GM23338 (cell line): ENCODE data around the gene CDK4. TPM values are rescaled to one million over a fixed set of nuclear protein-coding genes. Genes with fewer than 3 reads are reported as not detected.

ENCODE experiments used
- ATAC-seq: fragments of 200-7000 bp; cut with Tn5 transposase; 3 replicates; pipeline ENCODE4 v1.9.1; 2020
- DNase-seq: peaks from one replicate; pipeline ENCODE4 v3.0.0-alpha.2; 2015; ENCODE audit warnings: low spot score
- H2AFZ ChIP-seq: fragments of 200-600 bp; sonication (generic); 2 replicates; pipeline ENCODE4 v1.8.0; 2016; ENCODE audit warnings: antibody characterized with exemption, mild to moderate bottlenecking, moderate library complexity
- H3F3A ChIP-seq: fragments of 200-600 bp; sonication (generic); replicated peaks from 2 replicates; pipeline ENCODE4 v1.8.0; 2017; ENCODE audit warnings: antibody characterized with exemption, mixed run types, low read depth
- H3K27ac ChIP-seq: fragments of 200-600 bp; sonication (generic); 2 replicates; pipeline ENCODE4 v1.6.1; 2016; ENCODE audit warnings: low read depth
- H3K27me3 ChIP-seq: fragments of 200-600 bp; sonication (generic); 2 replicates; pipeline ENCODE4 v1.8.0; 2016; ENCODE audit warnings: mild to moderate bottlenecking, mixed run types, moderate library complexity; ENCODE audit not compliant: insufficient read depth
- H3K36me3 ChIP-seq: fragments of 200-600 bp; sonication (generic); 2 replicates; pipeline ENCODE4 v1.8.0; 2016; ENCODE audit warnings: mild to moderate bottlenecking; ENCODE audit not compliant: insufficient read depth
- H3K4me1 ChIP-seq: fragments of 200-600 bp; sonication (generic); 2 replicates; pipeline ENCODE4 v1.8.0; 2016; ENCODE audit warnings: mild to moderate bottlenecking, moderate library complexity; ENCODE audit not compliant: insufficient read depth
- H3K4me2 ChIP-seq: fragments of 200-600 bp; sonication (generic); 2 replicates; pipeline ENCODE4 v1.7.1; 2017; ENCODE audit warnings: mixed run types
- H3K4me3 ChIP-seq: fragments of 200-600 bp; sonication (generic); 2 replicates; pipeline ENCODE4 v1.6.1; 2016; ENCODE audit warnings: mixed run types
- H3K79me2 ChIP-seq: fragments of 200-600 bp; sonication (generic); replicated peaks from 2 replicates; pipeline ENCODE4 v1.8.0; 2017; ENCODE audit warnings: mild to moderate bottlenecking; ENCODE audit not compliant: insufficient read depth
- H3K9me2 ChIP-seq: fragments of 200-600 bp; sonication (generic); 2 replicates; pipeline ENCODE4 v1.8.0; 2017; ENCODE audit not compliant: insufficient read depth
- H4K20me1 ChIP-seq: fragments of 200-600 bp; sonication (generic); replicated peaks from 2 replicates; pipeline ENCODE4 v1.8.0; 2017; ENCODE audit warnings: mild to moderate bottlenecking; ENCODE audit not compliant: insufficient read depth
- H3K27ac Mint-ChIP-seq: 2 replicates; pipeline ENCODE4 v1.8.0; 2020; ENCODE audit warnings: inconsistent platforms, mild to moderate bottlenecking, moderate library complexity, mixed read lengths
- H3K27me3 Mint-ChIP-seq: 3 replicates; pipeline ENCODE4 v1.8.0; 2022; ENCODE audit warnings: low read depth, mild to moderate bottlenecking, moderate library complexity, mixed read lengths, inconsistent platforms; ENCODE audit not compliant: insufficient read depth, poor library complexity
- H3K36me3 Mint-ChIP-seq: 3 replicates; pipeline ENCODE4 v1.8.0; 2021; ENCODE audit warnings: low read depth, mild to moderate bottlenecking, inconsistent platforms, moderate library complexity, mixed read lengths
- H3K4me1 Mint-ChIP-seq: 3 replicates; pipeline ENCODE4 v1.8.0; 2020; ENCODE audit warnings: mild to moderate bottlenecking, inconsistent platforms, mixed read lengths
- H3K4me3 Mint-ChIP-seq: 3 replicates; pipeline ENCODE4 v1.8.0; 2021; ENCODE audit warnings: moderate library complexity, mild to moderate bottlenecking, inconsistent platforms, mixed read lengths
- H3K9me3 Mint-ChIP-seq: 3 replicates; pipeline ENCODE4 v1.8.0; 2020; ENCODE audit warnings: moderate library complexity, mild to moderate bottlenecking, inconsistent platforms, mixed read lengths
- JUNB ChIP-seq: IDR thresholded peaks from one replicate; pipeline ENCODE4 v1.6.1; 2016; ENCODE audit warnings: antibody characterized with exemption; ENCODE audit not compliant: unreplicated experiment
- NANOG ChIP-seq: IDR thresholded peaks from 2 replicates; pipeline ENCODE4 v1.6.1; 2016; ENCODE audit warnings: antibody characterized with exemption, borderline replicate concordance
- ZNF114 ChIP-seq: fragments of 250-450 bp; sonication (Bioruptor Pico); IDR thresholded peaks from 2 replicates; pipeline ENCODE4 v1.5.0; 2020; ENCODE audit warnings: mild to moderate bottlenecking, moderate library complexity
- polyA plus RNA-seq: library from polyadenylated mRNA; unstranded; fragments of >200 nt; fragmentation: Nextera tagmentation; extraction: Ambion mirVana; gene quantifications from 2 replicates; pipeline ENCODE4 v1.2.1, GENCODE V29; 2016
- total RNA-seq: library from RNA; depleted of rRNA; stranded (reverse); fragments of >200 nt; shearing (Covaris generic); gene quantifications from 2 replicates; pipeline ENCODE4 v1.2.3, GENCODE V29; 2014
- TF ChIP-seq, protein P1 (sequence below): fragments of 250-450 bp; sonication (Bioruptor Pico); IDR thresholded peaks from 2 replicates; pipeline ENCODE4 v1.5.0; 2020; ENCODE audit warnings: mild to moderate bottlenecking, moderate library complexity

Gene CDK4
- total and polyA plus RNA-seq, 2 experiments from 2014 or later, result 105 to 198 TPM

DNA sequence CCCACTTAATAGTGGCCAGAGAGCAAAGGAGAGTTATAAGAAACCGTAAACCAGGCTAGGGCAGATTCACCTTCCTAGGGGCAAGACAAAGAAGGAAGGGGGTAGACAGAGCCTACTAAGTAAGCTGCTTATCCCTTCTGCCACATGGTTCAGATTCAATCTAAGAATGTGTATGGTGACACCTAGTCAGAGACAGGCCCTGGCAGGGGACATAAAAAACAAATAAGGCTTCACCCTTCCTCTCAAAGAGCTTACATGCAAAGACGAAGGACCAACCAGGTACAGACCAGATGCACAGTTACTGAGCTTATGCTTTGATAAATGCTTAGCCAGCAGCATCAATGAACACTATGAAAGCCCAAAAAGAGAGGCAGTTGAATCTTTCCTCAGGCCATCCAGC is 10.4 kb upstream of the CDK4 start:
- no peaks in the 10 kb centered on the region for H3K9me3 Mint-ChIP-seq

More for the DNA sequence above, 10.4 kb upstream of the CDK4 start:
- no peak overlapping the region for H2AFZ ChIP-seq
- peaks cover 11% of the 10 kb centered on the region for H3F3A ChIP-seq
- no peak overlapping the region for H3K27ac ChIP-seq
- peaks cover under 1% of the 10 kb centered on the region; the same call in 1 of the 2 replicates for H4K20me1 ChIP-seq
- no peak overlapping the region for H3K4me3 ChIP-seq
- Mint-ChIP-seq H3K27me3 (peaks cover 68% of the 10 kb centered on the region), H3K4me3 (no peak overlapping the region), H3K36me3 (peaks cover under 1% of the 10 kb centered on the region; the same call in 2 of the 3 replicates), H3K4me1 (peaks cover 33% of the 10 kb centered on the region), H3K27ac (no peak overlapping the region)
- ATAC-seq (no peak), DNase-seq (no peak)
- peaks cover 94% of the 10 kb centered on the region for H3K27me3 ChIP-seq
- TF ChIP-seq, protein P1, sequence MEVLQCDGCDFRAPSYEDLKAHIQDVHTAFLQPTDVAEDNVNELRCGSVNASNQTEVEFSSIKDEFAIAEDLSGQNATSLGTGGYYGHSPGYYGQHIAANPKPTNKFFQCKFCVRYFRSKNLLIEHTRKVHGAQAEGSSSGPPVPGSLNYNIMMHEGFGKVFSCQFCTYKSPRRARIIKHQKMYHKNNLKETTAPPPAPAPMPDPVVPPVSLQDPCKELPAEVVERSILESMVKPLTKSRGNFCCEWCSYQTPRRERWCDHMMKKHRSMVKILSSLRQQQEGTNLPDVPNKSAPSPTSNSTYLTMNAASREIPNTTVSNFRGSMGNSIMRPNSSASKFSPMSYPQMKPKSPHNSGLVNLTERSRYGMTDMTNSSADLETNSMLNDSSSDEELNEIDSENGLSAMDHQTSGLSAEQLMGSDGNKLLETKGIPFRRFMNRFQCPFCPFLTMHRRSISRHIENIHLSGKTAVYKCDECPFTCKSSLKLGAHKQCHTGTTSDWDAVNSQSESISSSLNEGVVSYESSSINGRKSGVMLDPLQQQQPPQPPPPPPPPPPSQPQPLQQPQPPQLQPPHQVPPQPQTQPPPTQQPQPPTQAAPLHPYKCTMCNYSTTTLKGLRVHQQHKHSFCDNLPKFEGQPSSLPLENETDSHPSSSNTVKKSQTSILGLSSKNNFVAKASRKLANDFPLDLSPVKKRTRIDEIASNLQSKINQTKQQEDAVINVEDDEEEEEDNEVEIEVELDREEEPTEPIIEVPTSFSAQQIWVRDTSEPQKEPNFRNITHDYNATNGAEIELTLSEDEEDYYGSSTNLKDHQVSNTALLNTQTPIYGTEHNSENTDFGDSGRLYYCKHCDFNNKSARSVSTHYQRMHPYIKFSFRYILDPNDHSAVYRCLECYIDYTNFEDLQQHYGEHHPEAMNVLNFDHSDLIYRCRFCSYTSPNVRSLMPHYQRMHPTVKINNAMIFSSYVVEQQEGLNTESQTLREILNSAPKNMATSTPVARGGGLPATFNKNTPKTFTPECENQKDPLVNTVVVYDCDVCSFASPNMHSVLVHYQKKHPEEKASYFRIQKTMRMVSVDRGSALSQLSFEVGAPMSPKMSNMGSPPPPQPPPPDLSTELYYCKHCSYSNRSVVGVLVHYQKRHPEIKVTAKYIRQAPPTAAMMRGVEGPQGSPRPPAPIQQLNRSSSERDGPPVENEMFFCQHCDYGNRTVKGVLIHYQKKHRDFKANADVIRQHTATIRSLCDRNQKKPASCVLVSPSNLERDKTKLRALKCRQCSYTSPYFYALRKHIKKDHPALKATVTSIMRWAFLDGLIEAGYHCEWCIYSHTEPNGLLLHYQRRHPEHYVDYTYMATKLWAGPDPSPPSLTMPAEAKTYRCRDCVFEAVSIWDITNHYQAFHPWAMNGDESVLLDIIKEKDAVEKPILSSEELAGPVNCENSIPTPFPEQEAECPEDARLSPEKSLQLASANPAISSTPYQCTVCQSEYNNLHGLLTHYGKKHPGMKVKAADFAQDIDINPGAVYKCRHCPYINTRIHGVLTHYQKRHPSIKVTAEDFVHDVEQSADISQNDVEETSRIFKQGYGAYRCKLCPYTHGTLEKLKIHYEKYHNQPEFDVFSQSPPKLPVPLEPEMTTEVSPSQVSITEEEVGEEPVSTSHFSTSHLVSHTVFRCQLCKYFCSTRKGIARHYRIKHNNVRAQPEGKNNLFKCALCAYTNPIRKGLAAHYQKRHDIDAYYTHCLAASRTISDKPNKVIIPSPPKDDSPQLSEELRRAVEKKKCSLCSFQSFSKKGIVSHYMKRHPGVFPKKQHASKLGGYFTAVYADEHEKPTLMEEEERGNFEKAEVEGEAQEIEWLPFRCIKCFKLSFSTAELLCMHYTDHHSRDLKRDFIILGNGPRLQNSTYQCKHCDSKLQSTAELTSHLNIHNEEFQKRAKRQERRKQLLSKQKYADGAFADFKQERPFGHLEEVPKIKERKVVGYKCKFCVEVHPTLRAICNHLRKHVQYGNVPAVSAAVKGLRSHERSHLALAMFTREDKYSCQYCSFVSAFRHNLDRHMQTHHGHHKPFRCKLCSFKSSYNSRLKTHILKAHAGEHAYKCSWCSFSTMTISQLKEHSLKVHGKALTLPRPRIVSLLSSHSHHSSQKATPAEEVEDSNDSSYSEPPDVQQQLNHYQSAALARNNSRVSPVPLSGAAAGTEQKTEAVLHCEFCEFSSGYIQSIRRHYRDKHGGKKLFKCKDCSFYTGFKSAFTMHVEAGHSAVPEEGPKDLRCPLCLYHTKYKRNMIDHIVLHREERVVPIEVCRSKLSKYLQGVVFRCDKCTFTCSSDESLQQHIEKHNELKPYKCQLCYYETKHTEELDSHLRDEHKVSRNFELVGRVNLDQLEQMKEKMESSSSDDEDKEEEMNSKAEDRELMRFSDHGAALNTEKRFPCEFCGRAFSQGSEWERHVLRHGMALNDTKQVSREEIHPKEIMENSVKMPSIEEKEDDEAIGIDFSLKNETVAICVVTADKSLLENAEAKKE (CRISPR knock-in tag), result no peak
- TF ChIP-seq ZNF114 (CRISPR knock-in tag) (no peak), NANOG (no peak), JUNB (no peak)
- H3K4me1 ChIP-seq, result peaks cover 19% of the 10 kb centered on the region; the same call in 1 of the 2 replicates
- no peaks in the 10 kb centered on the region for H3K9me2 ChIP-seq
- H3K36me3 ChIP-seq, result no peaks in the 10 kb centered on the region
- H3K4me2 ChIP-seq, result no peak overlapping the region
- H3K79me2 ChIP-seq, result no peaks in the 10 kb centered on the region
